Parathyroid adenoma (tissue), 2 donors: ENCODE data around the gene NAPA.

Source experiments
- H2AFZ ChIP-seq: fragments of 300-600 bp; sonication (generic); one replicate; pipeline ENCODE4 v1.7.0; 2017; ENCODE audit warnings: antibody characterized with exemption, mild to moderate bottlenecking
- H3K27ac ChIP-seq: fragments of 300-600 bp; sonication (generic); one replicate; pipeline ENCODE4 v1.7.0; 2017
- H3K27me3 ChIP-seq: fragments of 300-600 bp; sonication (generic); one replicate; pipeline ENCODE4 v1.7.0; 2017; ENCODE audit warnings: low read length; ENCODE audit not compliant: control insufficient read depth, insufficient read depth
- H3K36me3 ChIP-seq: fragments of 300-600 bp; sonication (generic); one replicate; pipeline ENCODE4 v1.7.0; 2017; ENCODE audit warnings: low read length; ENCODE audit not compliant: control insufficient read depth, insufficient read depth
- H3K4me1 ChIP-seq: fragments of 300-600 bp; sonication (generic); one replicate; pipeline ENCODE4 v1.7.0; 2017; ENCODE audit warnings: control low read depth
- H3K4me2 ChIP-seq: fragments of 300-600 bp; sonication (generic); one replicate; pipeline ENCODE4 v1.7.0; 2017; ENCODE audit warnings: low read length
- H3K4me3 ChIP-seq: fragments of 300-600 bp; sonication (generic); one replicate; pipeline ENCODE4 v1.7.0; 2017; ENCODE audit warnings: low read depth, low read length
- H3K79me2 ChIP-seq: fragments of 300-600 bp; sonication (generic); one replicate; pipeline ENCODE4 v1.7.0; 2017; ENCODE audit warnings: control low read depth
- H3K9ac ChIP-seq: fragments of 300-600 bp; sonication (generic); one replicate; pipeline ENCODE4 v1.7.0; 2017; ENCODE audit warnings: mild to moderate bottlenecking
- H3K9me3 ChIP-seq: fragments of 300-600 bp; sonication (generic); one replicate; pipeline ENCODE4 v1.7.0; 2017; ENCODE audit warnings: low read length; ENCODE audit not compliant: control insufficient read depth
- TF ChIP-seq, protein P1 (sequence below): fragments of 300-600 bp; sonication (generic); IDR thresholded peaks from one replicate; pipeline ENCODE4 v1.7.0; 2017; ENCODE audit warnings: antibody characterized with exemption, mild to moderate bottlenecking
- donor health status: primary hyperparathyroidism.

The NAPA gene

GRCh38 chr19:47529018-47529742 is 14.3 kb upstream of the NAPA start:
- Histone ChIP-seq H2AFZ (no peak overlapping the region), H3K79me2 (no peaks in the 10 kb centered on the region), H3K4me1 (no peaks in the 10 kb centered on the region), H3K36me3 (no peaks in the 10 kb centered on the region), H3K27ac (no peak overlapping the region), H3K4me3 (no peak overlapping the region), H3K9ac (no peak overlapping the region), H3K27me3 (no peaks in the 10 kb centered on the region), H3K9me3 (no peaks in the 10 kb centered on the region), H3K4me2 (no peak overlapping the region)
- TF ChIP-seq, protein P1, sequence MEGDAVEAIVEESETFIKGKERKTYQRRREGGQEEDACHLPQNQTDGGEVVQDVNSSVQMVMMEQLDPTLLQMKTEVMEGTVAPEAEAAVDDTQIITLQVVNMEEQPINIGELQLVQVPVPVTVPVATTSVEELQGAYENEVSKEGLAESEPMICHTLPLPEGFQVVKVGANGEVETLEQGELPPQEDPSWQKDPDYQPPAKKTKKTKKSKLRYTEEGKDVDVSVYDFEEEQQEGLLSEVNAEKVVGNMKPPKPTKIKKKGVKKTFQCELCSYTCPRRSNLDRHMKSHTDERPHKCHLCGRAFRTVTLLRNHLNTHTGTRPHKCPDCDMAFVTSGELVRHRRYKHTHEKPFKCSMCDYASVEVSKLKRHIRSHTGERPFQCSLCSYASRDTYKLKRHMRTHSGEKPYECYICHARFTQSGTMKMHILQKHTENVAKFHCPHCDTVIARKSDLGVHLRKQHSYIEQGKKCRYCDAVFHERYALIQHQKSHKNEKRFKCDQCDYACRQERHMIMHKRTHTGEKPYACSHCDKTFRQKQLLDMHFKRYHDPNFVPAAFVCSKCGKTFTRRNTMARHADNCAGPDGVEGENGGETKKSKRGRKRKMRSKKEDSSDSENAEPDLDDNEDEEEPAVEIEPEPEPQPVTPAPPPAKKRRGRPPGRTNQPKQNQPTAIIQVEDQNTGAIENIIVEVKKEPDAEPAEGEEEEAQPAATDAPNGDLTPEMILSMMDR, result no peak

DNA sequence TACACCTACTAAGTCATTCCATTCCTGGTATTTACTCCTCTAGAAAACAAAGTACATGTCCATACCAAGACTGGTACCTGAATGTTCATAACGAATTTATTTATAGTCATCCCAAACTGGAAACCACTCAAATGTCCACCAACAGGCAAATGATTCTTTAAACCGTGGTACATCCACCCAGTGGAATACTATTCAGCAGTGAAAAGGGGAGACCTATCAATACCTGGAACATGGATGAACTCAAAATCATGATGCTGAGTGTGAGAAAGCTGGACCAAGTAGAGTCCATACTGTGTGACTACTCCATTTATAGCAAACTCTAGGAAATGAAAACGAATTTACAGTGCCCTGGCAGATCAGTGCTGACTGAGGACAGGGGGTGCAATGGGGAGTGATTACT is 11.9 kb upstream of the NAPA start:
- no peak overlapping the region for H3K4me2 ChIP-seq
- H3K36me3 ChIP-seq, result no peaks in the 10 kb centered on the region
- no peak overlapping the region for H3K27ac ChIP-seq
- H3K4me3 ChIP-seq, result no peak overlapping the region
- H3K9ac ChIP-seq, result no peak overlapping the region
- no peaks in the 10 kb centered on the region for H3K79me2 ChIP-seq
- H2AFZ ChIP-seq, result no peak overlapping the region
- H3K4me1 ChIP-seq, result peaks cover 7% of the 10 kb centered on the region
- TF ChIP-seq, protein P1, result no peak
- no peaks in the 10 kb centered on the region for H3K9me3 ChIP-seq
- H3K27me3 ChIP-seq, result no peaks in the 10 kb centered on the region

- H3K27ac ChIP-seq, result no peak overlapping the region
- TF ChIP-seq, protein P1, result no peak
- H3K9ac ChIP-seq, result no peak overlapping the region
- peaks cover 7% of the 10 kb centered on the region for H3K4me1 ChIP-seq
- no peaks in the 10 kb centered on the region for H3K27me3 ChIP-seq
- no peaks in the 10 kb centered on the region for H3K9me3 ChIP-seq
- no peaks in the 10 kb centered on the region for H3K36me3 ChIP-seq
- H3K4me2 ChIP-seq, result peak overlapping the region; percentile 52
- H2AFZ ChIP-seq, result peak overlapping the region; percentile 66
- H3K79me2 ChIP-seq, result no peaks in the 10 kb centered on the region
- H3K4me3 ChIP-seq, result no peak overlapping the region
These were observed 8.6 kb upstream of the NAPA start for GRCh38 chr19:47523473-47523872.

- H3K79me2 ChIP-seq, result no peaks in the 10 kb centered on the region
- H3K9ac ChIP-seq, result no peak overlapping the region
- no peaks in the 10 kb centered on the region for H3K36me3 ChIP-seq
- no peak overlapping the region for H2AFZ ChIP-seq
- no peak overlapping the region for H3K27ac ChIP-seq
- no peak overlapping the region for H3K4me2 ChIP-seq
- peaks cover 7% of the 10 kb centered on the region for H3K4me1 ChIP-seq
- H3K9me3 ChIP-seq, result no peaks in the 10 kb centered on the region
- H3K4me3 ChIP-seq, result no peak overlapping the region
- no peaks in the 10 kb centered on the region for H3K27me3 ChIP-seq
- TF ChIP-seq, protein P1, result no peak
These were observed 6.8 kb upstream of the NAPA start for GRCh38 chr19:47521473-47522180.
